HCT116 (cell line): ENCODE data around the gene ADCY2. TPM values are rescaled to one million over a fixed set of nuclear protein-coding genes. Genes with fewer than 3 reads are reported as not detected.

ENCODE experiments used
- ATAC-seq: fragments of 200-7000 bp; cut with Tn5 transposase; 2 replicates; pipeline ENCODE4 v1.9.1; 2020; ENCODE audit warnings: mild to moderate bottlenecking, moderate library complexity
- BruUV-seq: library from RNA; stranded (reverse); fragments of 400-500 nt; replicated peaks from 2 replicates; lab custom pipeline; 2021; lab: Mats Ljungman, UMichigan
- CTCF ChIA-PET: fragments of 300-600 bp; sonication (Branson Sonifier 250); formaldehyde crosslinking; loops from one replicate; lab custom pipeline; 2021; ENCODE audit warnings: antibody characterized with exemption; lab: Charles Lee
- POLR2A ChIA-PET: fragments of 300-600, 350-600 bp; sonication (Branson Sonifier 250); formaldehyde crosslinking; loops from one replicate; lab custom pipeline; 2021; ENCODE audit warnings: antibody characterized with exemption; lab: Charles Lee
- RAD21 ChIA-PET, 2 experiments: fragments of 300-600 bp; sonication (Branson Sonifier 250); formaldehyde crosslinking; loops; one replicate each; lab custom pipeline; 2023; ENCODE audit warnings: low total read pairs in 2 of 2; ENCODE audit not compliant: uncharacterized antibody in 2 of 2, unreplicated experiment in 2 of 2, low non-redundant PET in 1 of 2; lab: Charles Lee
- DNase-seq: peaks from one replicate; pipeline ENCODE4 v3.0.0-alpha.2; 2010; ENCODE audit warnings: low read depth, low spot score
- H2AFZ ChIP-seq: fragments of 200-600 bp; shearing (Covaris generic), sonication (generic); 2 replicates; pipeline ENCODE4 v1.6.1; 2017; ENCODE audit warnings: low read depth, mixed run types, mixed read lengths, antibody characterized with exemption, low read length; ENCODE audit not compliant: poor library complexity, severe bottlenecking
- H3K27ac ChIP-seq: 2 replicates; pipeline ENCODE4 v1.5.1; 2012; ENCODE audit warnings: low read depth, low read length
- H3K27me3 ChIP-seq: fragments of 200-600 bp; sonication (generic); 2 replicates; pipeline ENCODE4 v1.6.1; 2016; ENCODE audit warnings: mixed run types, low read length, mixed read lengths; ENCODE audit not compliant: insufficient read depth
- H3K36me3 ChIP-seq, 2 experiments: fragments of 200-500 bp in 1 of 2; fragments of 200-600 bp in 1 of 2; sonication (Bioruptor generic) in 1 of 2; sonication (generic) in 1 of 2; 2 replicates each; pipeline versions ENCODE4 v1.5.1 to v1.6.1; 2014 to 2016; ENCODE audit warnings: low read length in 2 of 2, inconsistent platforms in 1 of 2, mixed read lengths in 1 of 2, mixed run types in 1 of 2; ENCODE audit not compliant: insufficient read depth in 2 of 2, control insufficient read depth in 1 of 2
- H3K4me1 ChIP-seq, 2 experiments: fragments of 200-600 bp in 1 of 2; sonication (generic) in 1 of 2; 2 replicates each; pipeline versions ENCODE4 v1.5.1 to v1.6.1; 2012 to 2017; ENCODE audit warnings: low read length in 2 of 2, inconsistent platforms in 1 of 2, mild to moderate bottlenecking in 1 of 2, mixed read lengths in 1 of 2, mixed run types in 1 of 2, moderate library complexity in 1 of 2; ENCODE audit not compliant: insufficient read depth in 2 of 2, control insufficient read depth in 1 of 2
- H3K4me2 ChIP-seq: fragments of 200-600 bp; sonication (generic); 2 replicates; pipeline ENCODE4 v1.6.1; 2017; ENCODE audit warnings: mixed run types, low read length, mixed read lengths
- H3K4me3 ChIP-seq, 2 experiments: fragments of 200-600 bp in 1 of 2; sonication (generic) in 1 of 2; replicated peaks in 1 of 2; 2 replicates each; pipeline ENCODE4 v1.5.1; 2011 to 2016; ENCODE audit warnings: low read length in 2 of 2, control low read depth in 1 of 2, low read depth in 1 of 2, mild to moderate bottlenecking in 1 of 2, mixed read lengths in 1 of 2, mixed run types in 1 of 2
- H3K79me2 ChIP-seq: fragments of 200-600 bp; sonication (generic); 2 replicates; pipeline ENCODE4 v1.6.1; 2017; ENCODE audit warnings: mild to moderate bottlenecking, mixed run types, low read length, moderate library complexity, mixed read lengths; ENCODE audit not compliant: insufficient read depth
- H3K9ac ChIP-seq: fragments of 200-600 bp; sonication (generic); 2 replicates; pipeline ENCODE4 v1.6.1; 2016; ENCODE audit warnings: low read length, mixed read lengths
- H3K9me2 ChIP-seq: fragments of 200-600 bp; sonication (generic), shearing (Covaris generic); 2 replicates; pipeline ENCODE4 v1.6.1; 2017; ENCODE audit warnings: mixed run types, mild to moderate bottlenecking, moderate library complexity; ENCODE audit not compliant: insufficient read depth
- H3K9me3 ChIP-seq, 2 experiments: fragments of 200-500 bp in 1 of 2; fragments of 200-600 bp in 1 of 2; sonication (Bioruptor generic) in 1 of 2; sonication (generic) in 1 of 2; 2 replicates each; pipeline ENCODE4 v1.6.1; 2014 to 2017; ENCODE audit warnings: low read length in 2 of 2, mixed read lengths in 2 of 2, inconsistent platforms in 1 of 2, low read depth in 1 of 2, mild to moderate bottlenecking in 1 of 2, mixed run types in 1 of 2, moderate library complexity in 1 of 2; ENCODE audit not compliant: control insufficient read depth in 1 of 2, insufficient read depth in 1 of 2
- H4K20me1 ChIP-seq: fragments of 200-600 bp; sonication (generic), shearing (Covaris generic); 2 replicates; pipeline ENCODE4 v1.6.1; 2017; ENCODE audit warnings: mixed run types, mild to moderate bottlenecking, moderate library complexity; ENCODE audit not compliant: insufficient read depth
- CBX3 ChIP-seq: IDR thresholded peaks from 2 replicates; pipeline ENCODE4 v1.6.1; 2012; ENCODE audit warnings: low read depth
- CEBPB ChIP-seq: IDR thresholded peaks from 2 replicates; pipeline ENCODE4 v1.6.1; 2012; ENCODE audit warnings: low read depth
- EGR1 ChIP-seq: IDR thresholded peaks from 2 replicates; pipeline ENCODE4 v1.6.1; 2012; ENCODE audit warnings: low read depth
- ELF1 ChIP-seq: IDR thresholded peaks from 2 replicates; pipeline ENCODE4 v1.6.1; 2012; ENCODE audit warnings: low read depth, borderline replicate concordance
- FOSL1 ChIP-seq: IDR thresholded peaks from 2 replicates; pipeline ENCODE4 v1.6.1; 2012; ENCODE audit warnings: low read depth
- JUND ChIP-seq: IDR thresholded peaks from 2 replicates; pipeline ENCODE4 v1.6.1; 2012
- POLR2AphosphoS5 ChIP-seq: IDR thresholded peaks from 2 replicates; pipeline ENCODE4 v1.6.1; 2011; ENCODE audit warnings: mild to moderate bottlenecking, low read depth, low read length, moderate library complexity
- RAD21 ChIP-seq: IDR thresholded peaks from 2 replicates; pipeline ENCODE4 v1.6.1; 2012; ENCODE audit warnings: low read depth, mild to moderate bottlenecking
- SP1 ChIP-seq: IDR thresholded peaks from 2 replicates; pipeline ENCODE4 v1.6.1; 2012; ENCODE audit warnings: low read depth
- ZNF274 ChIP-seq: fragments of 200-500 bp; sonication (Bioruptor generic); IDR thresholded peaks from 2 replicates; pipeline ENCODE4 v1.6.1; 2014; ENCODE audit warnings: mild to moderate bottlenecking, low read depth, low read length, inconsistent platforms
- intact Hi-C: fragments of 100-400 bp; cut with micrococcal nuclease; formaldehyde crosslinking; loops from 2 replicates; pipeline ENCODE4 v1.10.0; 2022
- total RNA-seq: library from RNA; stranded (reverse); gene quantifications from one replicate; pipeline ENCODE4 v1.2.1, GENCODE V29; 2021; ENCODE audit not compliant: unreplicated experiment
- TF ChIP-seq, protein P1 (sequence below), 3 experiments: fragments of 200-600 bp in 1 of 3; sonication (generic) in 1 of 3; IDR thresholded peaks in 2 of 3; conservative IDR thresholded peaks in 1 of 3; 2 replicates each; pipeline ENCODE4 v1.5.1; 2012 to 2017; ENCODE audit warnings: low read depth in 2 of 3, low read length in 2 of 3, antibody characterized with exemption in 1 of 3, borderline replicate concordance in 1 of 3, control low read depth in 1 of 3, mild to moderate bottlenecking in 1 of 3, mixed read lengths in 1 of 3, mixed run types in 1 of 3, moderate library complexity in 1 of 3; ENCODE audit not compliant: insufficient read depth in 1 of 3
- TF ChIP-seq, protein P2 (sequence below): IDR thresholded peaks from 2 replicates; pipeline ENCODE4 v1.6.1; 2012; ENCODE audit warnings: low read depth
- TF ChIP-seq, protein P3 (sequence below): IDR thresholded peaks from 2 replicates; pipeline ENCODE4 v1.6.1; 2011; ENCODE audit warnings: mild to moderate bottlenecking, low read length, moderate library complexity; ENCODE audit not compliant: insufficient replicate concordance; ENCODE audit errors: extremely low read depth
- TF ChIP-seq, protein P4 (sequence below): IDR thresholded peaks from 2 replicates; pipeline ENCODE4 v1.6.1; 2012

Gene ADCY2
- total RNA-seq, 1 experiment from 2014 or later: 0.15 TPM

DNA sequence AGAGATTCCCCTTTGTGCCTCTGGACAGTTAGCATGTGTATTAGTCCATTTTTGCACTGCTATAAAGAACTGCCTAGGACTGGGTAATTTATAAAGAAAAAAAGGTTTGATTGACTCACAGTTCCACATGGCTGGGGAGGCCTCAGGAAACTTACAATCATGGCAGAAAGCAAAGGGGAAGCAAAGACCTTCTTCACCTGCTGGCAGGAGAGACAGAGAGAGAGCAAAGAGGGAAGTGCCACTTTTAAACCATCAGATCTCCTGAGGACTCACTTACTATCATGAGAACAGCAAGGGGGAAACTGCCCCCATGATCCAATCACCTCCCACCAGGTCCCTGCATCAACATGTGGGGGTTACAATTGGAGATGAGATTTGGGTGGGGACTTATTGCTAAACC is 449.0 kb downstream of the ADCY2 start:
- Histone ChIP-seq H3K27me3 (peaks cover 28% of the 10 kb centered on the region), H3K4me1 (no peaks in the 10 kb centered on the region), H3K4me3 (no peak overlapping the region), H3K9ac (no peak overlapping the region), H4K20me1 (no peaks in the 10 kb centered on the region), H3K36me3 (no peaks in the 10 kb centered on the region), H3K27ac (no peak overlapping the region), H3K79me2 (no peaks in the 10 kb centered on the region), H3K9me3 (no peaks in the 10 kb centered on the region), H2AFZ (no peak overlapping the region), H3K4me2 (no peak overlapping the region), H3K9me2 (no peaks in the 10 kb centered on the region)
- POLR2A ChIA-PET: no interaction called here
- intact Hi-C loops: no loop called here
- DNase-seq: no peak
- no TSS peak for BruUV-seq
- ATAC-seq: no peak
- no peak for TF ChIP-seq EGR1
- no peak for TF ChIP-seq CBX3
- TF ChIP-seq, protein P1, sequence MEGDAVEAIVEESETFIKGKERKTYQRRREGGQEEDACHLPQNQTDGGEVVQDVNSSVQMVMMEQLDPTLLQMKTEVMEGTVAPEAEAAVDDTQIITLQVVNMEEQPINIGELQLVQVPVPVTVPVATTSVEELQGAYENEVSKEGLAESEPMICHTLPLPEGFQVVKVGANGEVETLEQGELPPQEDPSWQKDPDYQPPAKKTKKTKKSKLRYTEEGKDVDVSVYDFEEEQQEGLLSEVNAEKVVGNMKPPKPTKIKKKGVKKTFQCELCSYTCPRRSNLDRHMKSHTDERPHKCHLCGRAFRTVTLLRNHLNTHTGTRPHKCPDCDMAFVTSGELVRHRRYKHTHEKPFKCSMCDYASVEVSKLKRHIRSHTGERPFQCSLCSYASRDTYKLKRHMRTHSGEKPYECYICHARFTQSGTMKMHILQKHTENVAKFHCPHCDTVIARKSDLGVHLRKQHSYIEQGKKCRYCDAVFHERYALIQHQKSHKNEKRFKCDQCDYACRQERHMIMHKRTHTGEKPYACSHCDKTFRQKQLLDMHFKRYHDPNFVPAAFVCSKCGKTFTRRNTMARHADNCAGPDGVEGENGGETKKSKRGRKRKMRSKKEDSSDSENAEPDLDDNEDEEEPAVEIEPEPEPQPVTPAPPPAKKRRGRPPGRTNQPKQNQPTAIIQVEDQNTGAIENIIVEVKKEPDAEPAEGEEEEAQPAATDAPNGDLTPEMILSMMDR (IDR thresholded peaks at IDR 0.05 in 2 of 3, conservative IDR thresholded peaks at IDR 0.05 in 1 of 3; ENCODE audit: borderline replicate concordance in 1 of 3, insufficient read depth in 1 of 3, low read depth in 2 of 3, low read length in 2 of 3): no peak
- no peak for TF ChIP-seq CEBPB
- no peak for TF ChIP-seq SP1
- RAD21 ChIA-PET: no interaction called here
- CTCF ChIA-PET: no interaction called here

DNA sequence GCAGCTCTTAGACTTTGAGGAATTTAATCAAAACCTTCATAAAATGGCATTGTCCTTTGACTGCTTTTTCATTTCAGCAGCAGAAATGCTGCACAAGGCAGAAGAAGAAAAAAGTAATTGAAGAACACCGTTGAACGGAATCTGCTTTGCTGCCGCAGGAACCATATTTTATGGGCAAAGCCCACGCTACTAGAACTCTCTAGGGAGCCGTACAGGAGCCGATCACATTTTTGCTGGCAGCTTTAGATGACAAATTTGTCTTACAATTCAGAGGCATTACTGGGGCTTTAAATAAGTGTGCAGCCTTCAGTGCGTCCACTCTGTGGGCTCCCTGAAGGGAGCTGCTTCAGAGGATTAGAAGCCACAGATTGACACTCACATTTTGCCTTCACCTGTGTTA is 449.6 kb downstream of the ADCY2 start:
- Histone ChIP-seq H3K36me3 (no peaks in the 10 kb centered on the region), H3K4me3 (no peak overlapping the region), H2AFZ (no peak overlapping the region), H3K79me2 (no peaks in the 10 kb centered on the region), H3K9ac (no peak overlapping the region), H3K27me3 (peaks cover 24% of the 10 kb centered on the region), H3K4me1 (no peaks in the 10 kb centered on the region), H3K4me2 (no peak overlapping the region), H3K9me2 (no peaks in the 10 kb centered on the region), H3K9me3 (no peaks in the 10 kb centered on the region), H3K27ac (no peak overlapping the region), H4K20me1 (no peaks in the 10 kb centered on the region)
- no TSS peak for BruUV-seq
- intact Hi-C loops: no loop called here
- RAD21 ChIA-PET: no interaction called here
- POLR2A ChIA-PET: no interaction called here
- DNase-seq: no peak
- ATAC-seq: no peak
- CTCF ChIA-PET: interaction anchor here (1.5 kb wide), 1 partner anchor 29 kb away, joined by 3 read pairs; no protein-coding TSS in a partner anchor
- TF ChIP-seq FOSL1: no peak
- no peak for TF ChIP-seq JUND
- TF ChIP-seq, protein P2, sequence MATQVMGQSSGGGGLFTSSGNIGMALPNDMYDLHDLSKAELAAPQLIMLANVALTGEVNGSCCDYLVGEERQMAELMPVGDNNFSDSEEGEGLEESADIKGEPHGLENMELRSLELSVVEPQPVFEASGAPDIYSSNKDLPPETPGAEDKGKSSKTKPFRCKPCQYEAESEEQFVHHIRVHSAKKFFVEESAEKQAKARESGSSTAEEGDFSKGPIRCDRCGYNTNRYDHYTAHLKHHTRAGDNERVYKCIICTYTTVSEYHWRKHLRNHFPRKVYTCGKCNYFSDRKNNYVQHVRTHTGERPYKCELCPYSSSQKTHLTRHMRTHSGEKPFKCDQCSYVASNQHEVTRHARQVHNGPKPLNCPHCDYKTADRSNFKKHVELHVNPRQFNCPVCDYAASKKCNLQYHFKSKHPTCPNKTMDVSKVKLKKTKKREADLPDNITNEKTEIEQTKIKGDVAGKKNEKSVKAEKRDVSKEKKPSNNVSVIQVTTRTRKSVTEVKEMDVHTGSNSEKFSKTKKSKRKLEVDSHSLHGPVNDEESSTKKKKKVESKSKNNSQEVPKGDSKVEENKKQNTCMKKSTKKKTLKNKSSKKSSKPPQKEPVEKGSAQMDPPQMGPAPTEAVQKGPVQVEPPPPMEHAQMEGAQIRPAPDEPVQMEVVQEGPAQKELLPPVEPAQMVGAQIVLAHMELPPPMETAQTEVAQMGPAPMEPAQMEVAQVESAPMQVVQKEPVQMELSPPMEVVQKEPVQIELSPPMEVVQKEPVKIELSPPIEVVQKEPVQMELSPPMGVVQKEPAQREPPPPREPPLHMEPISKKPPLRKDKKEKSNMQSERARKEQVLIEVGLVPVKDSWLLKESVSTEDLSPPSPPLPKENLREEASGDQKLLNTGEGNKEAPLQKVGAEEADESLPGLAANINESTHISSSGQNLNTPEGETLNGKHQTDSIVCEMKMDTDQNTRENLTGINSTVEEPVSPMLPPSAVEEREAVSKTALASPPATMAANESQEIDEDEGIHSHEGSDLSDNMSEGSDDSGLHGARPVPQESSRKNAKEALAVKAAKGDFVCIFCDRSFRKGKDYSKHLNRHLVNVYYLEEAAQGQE: no peak
- TF ChIP-seq POLR2AphosphoS5: no peak
- TF ChIP-seq, protein P3, sequence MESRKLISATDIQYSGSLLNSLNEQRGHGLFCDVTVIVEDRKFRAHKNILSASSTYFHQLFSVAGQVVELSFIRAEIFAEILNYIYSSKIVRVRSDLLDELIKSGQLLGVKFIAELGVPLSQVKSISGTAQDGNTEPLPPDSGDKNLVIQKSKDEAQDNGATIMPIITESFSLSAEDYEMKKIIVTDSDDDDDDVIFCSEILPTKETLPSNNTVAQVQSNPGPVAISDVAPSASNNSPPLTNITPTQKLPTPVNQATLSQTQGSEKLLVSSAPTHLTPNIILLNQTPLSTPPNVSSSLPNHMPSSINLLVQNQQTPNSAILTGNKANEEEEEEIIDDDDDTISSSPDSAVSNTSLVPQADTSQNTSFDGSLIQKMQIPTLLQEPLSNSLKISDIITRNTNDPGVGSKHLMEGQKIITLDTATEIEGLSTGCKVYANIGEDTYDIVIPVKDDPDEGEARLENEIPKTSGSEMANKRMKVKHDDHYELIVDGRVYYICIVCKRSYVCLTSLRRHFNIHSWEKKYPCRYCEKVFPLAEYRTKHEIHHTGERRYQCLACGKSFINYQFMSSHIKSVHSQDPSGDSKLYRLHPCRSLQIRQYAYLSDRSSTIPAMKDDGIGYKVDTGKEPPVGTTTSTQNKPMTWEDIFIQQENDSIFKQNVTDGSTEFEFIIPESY: no peak
- TF ChIP-seq, protein P4, sequence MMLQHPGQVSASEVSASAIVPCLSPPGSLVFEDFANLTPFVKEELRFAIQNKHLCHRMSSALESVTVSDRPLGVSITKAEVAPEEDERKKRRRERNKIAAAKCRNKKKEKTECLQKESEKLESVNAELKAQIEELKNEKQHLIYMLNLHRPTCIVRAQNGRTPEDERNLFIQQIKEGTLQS: no peak
- no peak for TF ChIP-seq ZNF274
- no peak for TF ChIP-seq CEBPB
- TF ChIP-seq RAD21: no peak
- no peak for TF ChIP-seq ELF1
- TF ChIP-seq CBX3: no peak
